GM12873 (cell line): ENCODE results near the gene SPATA6L.

Experiments
- TF ChIP-seq, protein P1 (sequence below): IDR thresholded peaks from 2 replicates; pipeline ENCODE4 v1.5.1; 2012; ENCODE audit warnings: low read depth, mild to moderate bottlenecking, moderate library complexity, low read length, control low read depth; ENCODE audit not compliant: insufficient read depth; ENCODE audit errors: missing control alignments

Gene SPATA6L

DNA sequence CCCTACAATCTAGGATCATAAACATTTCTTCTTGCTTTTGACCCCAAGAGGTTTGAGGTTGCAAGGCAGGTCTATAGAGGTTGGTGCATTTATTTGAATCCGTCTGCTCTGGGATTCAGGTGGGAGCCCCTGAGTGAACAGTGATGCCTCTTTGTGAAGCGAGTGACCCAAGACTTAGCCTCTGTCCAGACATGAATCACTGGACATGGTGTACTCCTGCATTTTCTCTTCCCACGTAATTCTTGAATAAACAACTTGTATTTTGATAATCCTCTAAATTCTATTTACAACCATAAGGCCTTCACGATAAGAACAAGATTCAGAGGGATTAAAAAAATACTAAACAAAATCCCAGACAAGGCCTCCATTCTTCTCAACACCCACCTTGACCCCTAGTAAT, 71.7 kb downstream of the SPATA6L start:
- TF ChIP-seq, protein P1, sequence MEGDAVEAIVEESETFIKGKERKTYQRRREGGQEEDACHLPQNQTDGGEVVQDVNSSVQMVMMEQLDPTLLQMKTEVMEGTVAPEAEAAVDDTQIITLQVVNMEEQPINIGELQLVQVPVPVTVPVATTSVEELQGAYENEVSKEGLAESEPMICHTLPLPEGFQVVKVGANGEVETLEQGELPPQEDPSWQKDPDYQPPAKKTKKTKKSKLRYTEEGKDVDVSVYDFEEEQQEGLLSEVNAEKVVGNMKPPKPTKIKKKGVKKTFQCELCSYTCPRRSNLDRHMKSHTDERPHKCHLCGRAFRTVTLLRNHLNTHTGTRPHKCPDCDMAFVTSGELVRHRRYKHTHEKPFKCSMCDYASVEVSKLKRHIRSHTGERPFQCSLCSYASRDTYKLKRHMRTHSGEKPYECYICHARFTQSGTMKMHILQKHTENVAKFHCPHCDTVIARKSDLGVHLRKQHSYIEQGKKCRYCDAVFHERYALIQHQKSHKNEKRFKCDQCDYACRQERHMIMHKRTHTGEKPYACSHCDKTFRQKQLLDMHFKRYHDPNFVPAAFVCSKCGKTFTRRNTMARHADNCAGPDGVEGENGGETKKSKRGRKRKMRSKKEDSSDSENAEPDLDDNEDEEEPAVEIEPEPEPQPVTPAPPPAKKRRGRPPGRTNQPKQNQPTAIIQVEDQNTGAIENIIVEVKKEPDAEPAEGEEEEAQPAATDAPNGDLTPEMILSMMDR, result no peak

DNA sequence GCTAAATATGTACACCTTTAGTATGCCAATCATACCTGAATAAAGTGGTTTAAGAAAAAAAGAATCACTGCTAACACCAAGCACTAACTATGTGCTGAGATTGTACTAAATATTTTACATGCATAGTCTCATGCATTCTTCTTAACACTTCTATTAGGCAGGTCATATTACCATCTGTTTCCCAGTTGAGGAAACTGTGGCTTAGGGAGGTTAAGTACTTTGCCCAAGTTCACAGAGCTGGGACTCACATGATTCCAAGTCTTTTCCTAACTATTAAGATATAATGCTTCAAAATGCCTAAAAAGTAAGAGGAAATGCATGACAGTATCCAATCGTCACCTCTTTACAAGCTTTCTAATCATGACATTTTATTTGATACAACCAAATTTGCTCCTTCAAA, 73.4 kb downstream of the SPATA6L start:
- TF ChIP-seq, protein P1, result no peak

DNA sequence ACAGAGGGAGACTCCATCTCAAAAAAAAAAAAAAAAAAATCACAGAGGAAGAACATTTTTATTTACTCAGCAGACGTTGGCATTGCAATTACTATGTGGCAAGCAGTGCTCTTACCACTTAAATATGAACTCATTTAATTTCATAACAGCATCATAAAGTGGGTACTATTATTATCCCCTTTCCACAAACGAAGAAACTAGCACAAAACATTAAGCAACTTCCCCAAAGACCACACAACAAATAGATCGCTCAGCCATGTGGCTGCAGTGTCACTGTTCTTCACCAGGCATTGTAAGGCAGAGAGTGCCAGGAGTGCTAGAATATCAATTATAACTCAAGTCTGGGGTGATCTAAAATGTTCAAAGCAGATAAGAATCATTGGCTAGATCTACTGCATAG, 74.0 kb downstream of the SPATA6L start:
- TF ChIP-seq, protein P1, result no peak

DNA sequence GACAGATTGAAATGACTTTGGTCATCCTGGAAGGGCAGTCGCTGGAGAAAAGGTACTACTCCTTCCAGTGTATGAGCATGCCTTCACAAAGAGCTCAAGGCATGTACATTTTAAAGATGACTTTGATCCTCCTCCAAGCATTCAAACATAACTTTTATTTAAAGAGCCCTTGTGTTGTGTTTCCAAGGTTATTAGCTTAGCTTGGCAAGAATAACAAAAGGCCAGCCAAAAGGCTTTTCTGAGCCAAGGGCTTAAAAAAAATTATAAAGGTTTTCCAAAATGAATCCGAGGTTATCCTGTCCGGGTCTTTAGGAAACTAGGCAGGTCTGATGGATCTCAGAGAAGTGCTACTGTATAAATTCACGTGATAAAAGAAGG, 75.2 kb downstream of the SPATA6L start:
- TF ChIP-seq, protein P1, result no peak

DNA sequence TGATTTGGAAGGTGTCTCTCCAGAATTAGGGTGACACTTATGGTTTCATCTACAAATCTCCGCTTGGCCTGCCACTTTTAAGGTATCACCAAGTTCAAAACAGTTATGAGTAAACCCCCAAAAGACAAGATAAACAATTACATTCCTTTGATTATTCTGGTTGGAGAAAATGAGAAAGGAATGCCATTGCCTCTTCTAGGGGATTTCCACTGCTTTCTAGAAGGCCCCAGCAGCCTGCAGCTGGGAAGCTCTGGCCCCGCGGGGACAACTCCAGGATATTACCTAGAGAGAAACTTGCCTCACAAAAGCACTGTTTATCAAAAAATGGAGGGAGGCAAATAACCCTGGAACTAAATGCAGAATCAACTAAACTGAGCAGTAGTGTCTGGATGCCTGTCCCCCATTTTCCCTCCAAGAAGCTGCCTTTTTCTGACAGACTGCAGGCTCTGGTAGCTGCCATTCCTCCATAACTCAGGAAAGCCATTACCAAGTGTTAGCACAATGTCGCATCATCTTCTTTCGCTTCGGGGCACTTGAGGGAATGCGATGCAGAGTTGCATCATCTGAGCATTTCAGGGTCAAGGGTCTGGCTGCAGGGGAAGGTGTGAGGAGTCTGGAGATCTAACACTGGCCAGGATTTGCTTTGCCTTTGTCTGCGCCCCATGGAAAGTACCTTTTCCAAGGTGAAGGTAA, 75.7 kb downstream of the SPATA6L start:
- TF ChIP-seq, protein P1, result no peak

DNA sequence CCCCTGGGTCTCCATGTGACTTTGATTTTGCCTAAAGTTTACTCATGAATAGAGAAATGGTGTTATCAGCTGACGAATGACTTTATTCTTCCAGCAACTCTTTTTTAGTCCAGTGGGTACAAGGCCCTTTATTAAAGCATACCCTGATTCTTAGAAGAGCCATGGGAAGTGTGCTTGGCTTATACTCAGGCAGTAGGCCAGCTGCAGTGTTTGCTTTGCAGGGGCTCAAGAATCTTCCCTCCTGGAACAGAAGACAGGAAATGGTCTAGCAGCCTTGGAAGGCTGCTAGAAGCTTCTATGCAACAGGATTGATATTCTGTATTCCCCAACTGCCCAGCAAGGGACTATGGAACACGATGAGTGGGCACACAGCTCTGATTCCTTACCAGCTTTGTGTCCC, 77.6 kb downstream of the SPATA6L start:
- TF ChIP-seq, protein P1, result no peak

DNA sequence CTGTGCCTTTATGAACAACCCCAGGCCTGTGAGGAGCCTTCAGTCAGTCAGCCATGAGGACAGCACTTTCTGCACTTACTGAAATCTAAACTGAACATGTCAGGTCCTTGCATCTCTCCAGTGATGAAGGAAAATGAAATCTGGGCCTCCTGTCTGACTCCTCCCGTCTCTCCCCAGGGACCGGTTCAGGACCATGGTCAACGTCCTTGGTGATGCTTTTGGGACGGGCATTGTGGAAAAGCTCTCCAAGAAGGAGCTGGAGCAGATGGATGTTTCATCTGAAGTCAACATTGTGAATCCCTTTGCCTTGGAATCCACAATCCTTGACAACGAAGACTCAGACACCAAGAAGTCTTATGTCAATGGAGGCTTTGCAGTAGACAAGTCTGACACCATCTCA, 81.1 kb downstream of the SPATA6L start:
- TF ChIP-seq, protein P1, result no peak
